ENCODE measurements around the gene RAB11A.

Gene RAB11A

DNA sequence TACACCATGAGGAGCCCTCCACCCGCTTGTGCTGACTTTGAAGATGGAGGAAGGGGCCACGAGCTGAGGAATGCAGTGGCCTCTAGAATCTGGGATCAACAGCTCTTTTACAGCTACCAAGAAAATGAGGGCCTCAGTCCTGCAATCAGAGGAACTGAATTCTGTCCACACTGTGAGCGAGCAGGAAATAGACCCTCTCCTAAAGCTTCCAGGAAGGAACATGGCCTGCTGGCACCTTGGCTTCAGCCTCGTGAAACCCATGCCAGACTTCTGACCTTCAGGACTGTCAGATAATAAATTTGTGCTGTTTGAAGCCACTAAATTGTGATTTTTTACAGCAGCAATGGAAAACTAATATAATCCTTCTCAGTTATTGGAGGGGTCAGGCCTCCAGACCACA is 61.9 kb downstream of the RAB11A start:
- no peak for FAIRE-seq
- DNase-seq (ENCODE audit: insufficient read length, low spot score) = no peak

DNA sequence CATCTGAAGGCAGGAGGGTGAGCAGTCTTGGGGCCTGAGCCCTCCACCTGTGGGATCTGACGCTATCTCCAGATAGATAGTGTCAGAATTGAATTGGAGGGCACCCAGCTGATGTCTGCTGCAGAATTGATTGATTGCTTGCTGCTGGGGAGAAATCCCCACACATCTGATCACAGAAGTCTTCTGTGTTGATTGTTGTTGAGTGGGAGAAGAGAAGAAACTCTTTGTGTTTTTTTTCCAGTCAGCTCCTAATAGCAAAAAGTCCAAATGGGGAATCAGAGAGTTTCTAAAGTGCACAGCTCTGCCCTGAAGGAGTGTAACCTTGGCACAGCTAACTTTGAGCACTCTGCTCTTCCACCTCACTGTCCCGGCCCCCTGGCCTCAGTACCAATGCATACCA is 66.1 kb downstream of the RAB11A start:
- DNase-seq (ENCODE audit: insufficient read length, low spot score) (no peak), FAIRE-seq (no peak)

DNA sequence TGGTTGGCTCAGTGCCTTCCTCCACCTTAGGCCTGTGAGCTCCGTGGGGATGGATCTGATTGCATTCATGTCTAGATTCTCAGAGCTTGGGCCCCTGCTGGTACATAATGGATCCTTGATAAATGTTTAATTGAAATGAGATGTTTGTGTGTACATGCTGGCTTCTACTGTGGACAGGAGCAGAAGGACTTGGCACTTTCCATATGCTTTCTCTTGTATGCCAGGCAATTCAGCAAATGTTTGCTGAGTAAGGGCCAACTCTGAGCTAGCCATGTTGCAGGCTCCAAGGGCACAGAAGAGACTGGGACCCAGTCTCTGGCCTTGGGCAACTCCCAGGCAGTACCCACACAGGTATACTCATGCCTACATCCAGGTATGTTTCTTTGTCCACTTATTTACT is 67.0 kb downstream of the RAB11A start:
- DNase-seq (ENCODE audit: insufficient read length, low spot score) (no peak), FAIRE-seq (no peak)

DNA sequence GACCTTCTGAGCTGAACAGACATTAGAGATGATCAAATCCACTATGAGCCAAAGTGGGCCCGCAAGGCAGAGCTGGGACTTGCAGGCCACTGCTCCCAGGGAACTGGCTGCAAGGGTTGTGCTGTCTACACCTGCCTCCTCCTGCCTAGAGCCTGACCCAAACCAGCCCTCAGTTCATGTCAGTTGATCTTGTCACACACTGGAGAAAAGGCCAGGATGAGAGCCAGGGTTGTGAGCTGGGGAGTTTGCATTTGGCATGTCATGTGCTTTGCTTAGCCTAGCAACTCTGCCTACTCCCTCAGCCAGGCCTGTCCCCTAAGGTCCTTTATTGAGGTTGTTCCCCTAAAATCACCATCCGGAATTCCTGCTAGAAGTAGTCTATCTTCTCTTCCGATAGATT is 67.8 kb downstream of the RAB11A start:
- DNase-seq (ENCODE audit: insufficient read length, low spot score) (no peak), FAIRE-seq (no peak)

DNA sequence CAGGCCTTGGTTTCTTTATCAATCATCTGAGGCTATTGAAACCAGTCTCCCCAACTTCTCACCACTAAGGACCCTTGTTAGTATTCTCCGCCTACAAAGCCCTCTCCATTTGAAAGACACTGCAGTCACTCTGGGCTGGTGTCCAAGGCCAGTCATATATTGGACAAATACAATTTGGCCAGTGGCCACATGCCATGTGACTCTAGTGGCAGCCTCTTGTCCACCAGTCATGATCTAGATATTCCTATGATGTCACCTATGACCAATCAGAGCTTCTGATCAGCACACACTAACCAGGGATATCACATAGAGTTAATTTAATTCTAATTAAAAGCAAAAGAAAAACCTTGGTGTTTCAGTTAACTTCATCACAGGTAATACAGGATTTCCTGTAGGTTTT is 68.2 kb downstream of the RAB11A start:
- no peak for DNase-seq (ENCODE audit: insufficient read length, low spot score)
- no peak for FAIRE-seq

DNA sequence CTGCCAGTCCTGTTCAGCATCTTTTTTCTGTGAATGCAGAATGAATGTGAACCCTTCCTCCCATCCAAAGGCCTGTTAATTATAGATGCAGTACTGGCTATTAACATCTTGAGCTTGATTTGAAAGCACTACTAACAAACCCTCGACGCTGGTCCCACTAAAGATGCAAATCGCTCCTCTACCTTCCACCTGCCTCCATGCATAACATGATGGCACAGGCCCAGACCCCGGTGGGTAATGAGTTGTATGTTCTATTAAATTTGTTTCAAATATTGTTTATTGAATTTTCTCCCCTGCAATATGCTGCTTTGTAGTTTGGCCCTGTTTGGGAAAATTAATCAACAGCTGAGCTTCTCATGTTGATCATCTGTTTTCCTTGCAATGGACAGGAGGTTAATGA is 69.3 kb downstream of the RAB11A start:
- no peak for FAIRE-seq
- no peak for DNase-seq (ENCODE audit: insufficient read length, low spot score)

DNA sequence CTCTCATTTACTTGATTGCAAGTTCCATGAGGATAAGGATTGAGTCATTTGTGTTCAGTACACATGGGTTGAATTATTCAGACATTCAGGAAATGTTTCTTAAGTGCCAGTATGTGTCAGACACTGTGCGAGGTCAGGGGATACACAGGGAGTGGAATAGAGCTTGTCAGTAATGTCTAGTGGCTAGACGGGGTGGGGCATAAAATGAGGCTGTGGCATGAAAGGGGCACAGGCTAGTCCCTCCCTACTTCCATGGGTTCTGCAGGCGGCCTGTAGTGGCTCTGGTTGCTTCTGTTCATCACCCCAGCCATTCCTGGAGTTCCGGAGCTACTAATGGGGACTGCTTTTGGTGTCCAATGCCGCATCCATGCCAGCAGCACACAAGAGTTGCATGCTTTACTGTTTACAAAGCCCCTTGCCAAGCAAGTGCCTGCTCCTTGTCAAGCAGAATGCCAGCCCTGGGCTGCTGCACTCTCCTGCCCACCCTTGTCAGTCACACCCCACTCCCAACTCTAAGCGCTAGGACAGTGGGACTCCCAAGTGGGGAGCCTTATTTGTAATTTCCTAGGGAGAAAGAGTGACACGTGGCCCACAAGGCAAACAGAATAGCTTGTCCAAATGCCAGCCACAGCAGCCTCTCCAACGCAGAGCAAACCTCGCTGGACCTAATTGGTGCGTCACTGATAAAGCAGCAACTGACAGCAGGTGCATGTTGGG is 70.8 kb downstream of the RAB11A start:
- peak; percentile 74 for FAIRE-seq

DNA sequence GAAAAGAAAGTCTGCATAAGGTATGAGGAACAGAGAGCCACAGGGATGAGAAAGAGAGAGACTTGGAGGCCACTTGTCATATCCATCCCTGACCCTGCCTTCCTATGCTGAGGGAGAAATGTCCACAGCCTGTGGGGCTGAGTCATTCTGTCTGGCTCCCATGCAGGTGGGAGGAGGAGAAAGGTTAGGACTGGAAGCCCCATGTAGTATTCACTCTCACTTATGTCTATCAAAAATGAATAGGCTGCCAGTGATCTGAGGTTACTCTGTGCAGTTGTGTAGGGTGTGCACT is 71.3 kb downstream of the RAB11A start:
- DNase-seq (ENCODE audit: insufficient read length, low spot score) (no peak), FAIRE-seq (no peak)

More for the DNA sequence above, 70.8 kb downstream of the RAB11A start:
- DNase-seq (ENCODE audit: insufficient read length, low spot score) = peak; percentile 45

Data from HTR-8/SVneo (cell line).